ENCODE results near the gene ZNF512B.
A peak's percentile ranks its signal among the peaks of the same experiment; 100 is the strongest.
"Not testable (repeated sequence)": the region's sequence is repeated elsewhere in the genome, so short reads cannot be mapped to it uniquely, and the experiment has no call there.

The ZNF512B gene

GRCh38 chr20:63978319-63979228, 8.8 kb upstream of the ZNF512B start:
- peak; percentile 62 to 68 for DNase-seq (ENCODE audit: extremely low read depth in 1 of 2, low read depth in 1 of 2)

GRCh38 chr20:63977739-63978276, 8.1 kb upstream of the ZNF512B start:
- peak; percentile 57 to 75 for DNase-seq (ENCODE audit: extremely low read depth in 1 of 2, low read depth in 1 of 2)

DNA sequence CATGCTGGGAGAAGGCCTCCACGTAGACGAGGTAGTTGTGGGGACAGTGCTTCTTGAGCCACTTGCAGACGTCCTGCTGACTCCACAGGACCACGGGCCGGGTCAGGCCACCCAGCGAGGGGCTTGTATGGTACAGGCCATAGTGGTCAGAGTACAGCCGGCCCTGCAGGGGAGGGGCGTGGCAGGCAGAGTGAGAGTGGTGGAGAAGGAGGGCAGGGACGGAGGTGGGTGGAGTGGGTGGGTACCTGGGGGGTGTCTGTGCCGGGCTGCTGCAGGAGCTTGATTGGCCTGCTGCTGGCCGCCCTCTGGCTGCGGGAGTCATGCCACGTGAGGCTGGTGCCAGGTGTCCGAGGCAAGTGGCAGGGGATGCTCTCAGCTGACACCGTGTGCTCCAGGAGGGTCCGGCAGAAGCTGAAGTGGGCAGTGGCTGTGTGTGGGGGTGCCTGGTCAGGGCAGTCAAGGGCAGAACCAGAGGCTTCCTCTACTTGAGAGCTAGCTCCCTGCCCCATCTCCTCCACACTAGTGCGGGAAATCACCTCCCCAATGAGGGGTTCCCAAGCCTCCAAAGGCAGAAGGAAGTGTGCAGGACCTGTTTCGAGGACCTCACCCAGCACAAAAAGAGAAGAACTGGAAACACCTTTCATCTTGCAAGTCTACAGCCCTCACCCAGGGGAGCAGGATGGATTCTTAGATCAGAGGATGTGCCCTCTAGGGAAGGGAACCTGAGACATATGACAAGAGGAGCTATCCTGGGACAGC, 7.4 kb upstream of the ZNF512B start:
- DNase-seq (ENCODE audit: extremely low read depth in 1 of 2, low read depth in 1 of 2), result no peak

GRCh38 chr20:63976511-63976910, 6.8 kb upstream of the ZNF512B start:
- DNase-seq (ENCODE audit: extremely low read depth in 1 of 2, low read depth in 1 of 2), result not testable (repeated sequence)

DNA sequence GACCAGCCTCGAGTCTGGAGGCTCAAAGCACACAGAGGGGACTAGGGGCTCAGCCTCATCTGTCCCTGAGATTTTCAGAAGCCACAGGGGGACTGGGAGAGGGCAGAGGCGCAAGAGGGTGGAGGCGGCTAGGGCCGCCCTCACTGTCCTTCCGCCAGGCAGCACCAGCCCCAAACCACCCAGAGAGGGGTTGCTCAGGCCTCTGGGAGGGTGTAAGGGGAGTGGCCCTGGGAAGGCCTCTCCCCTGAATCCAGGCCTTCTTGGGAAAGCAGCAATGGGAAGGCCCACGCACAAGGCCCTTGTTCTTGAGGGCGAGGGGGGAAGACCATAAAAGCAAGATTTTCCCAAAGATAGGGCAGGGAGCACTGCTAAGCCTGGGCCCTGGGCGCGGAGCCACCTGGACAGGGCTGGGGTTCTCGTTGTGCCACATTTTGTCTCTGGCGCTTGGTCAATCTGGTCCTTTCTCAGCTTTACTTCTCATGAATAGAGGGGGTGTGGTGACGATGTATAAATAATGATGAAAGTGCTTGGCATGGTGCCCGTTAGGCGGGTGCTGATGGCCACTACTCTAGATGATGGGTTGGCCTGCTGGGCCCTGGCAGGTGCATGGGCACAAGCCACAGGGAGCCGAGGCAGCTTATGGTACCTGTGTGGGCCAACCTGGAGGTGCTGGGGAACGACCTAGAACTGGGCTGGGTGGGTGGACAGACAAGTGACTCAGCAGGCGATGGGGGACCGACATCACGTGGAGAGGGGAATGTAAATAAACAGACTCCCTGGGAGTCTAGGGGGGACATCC, 4.9 kb upstream of the ZNF512B start:
- no peak for DNase-seq (ENCODE audit: extremely low read depth in 1 of 2, low read depth in 1 of 2)

DNA sequence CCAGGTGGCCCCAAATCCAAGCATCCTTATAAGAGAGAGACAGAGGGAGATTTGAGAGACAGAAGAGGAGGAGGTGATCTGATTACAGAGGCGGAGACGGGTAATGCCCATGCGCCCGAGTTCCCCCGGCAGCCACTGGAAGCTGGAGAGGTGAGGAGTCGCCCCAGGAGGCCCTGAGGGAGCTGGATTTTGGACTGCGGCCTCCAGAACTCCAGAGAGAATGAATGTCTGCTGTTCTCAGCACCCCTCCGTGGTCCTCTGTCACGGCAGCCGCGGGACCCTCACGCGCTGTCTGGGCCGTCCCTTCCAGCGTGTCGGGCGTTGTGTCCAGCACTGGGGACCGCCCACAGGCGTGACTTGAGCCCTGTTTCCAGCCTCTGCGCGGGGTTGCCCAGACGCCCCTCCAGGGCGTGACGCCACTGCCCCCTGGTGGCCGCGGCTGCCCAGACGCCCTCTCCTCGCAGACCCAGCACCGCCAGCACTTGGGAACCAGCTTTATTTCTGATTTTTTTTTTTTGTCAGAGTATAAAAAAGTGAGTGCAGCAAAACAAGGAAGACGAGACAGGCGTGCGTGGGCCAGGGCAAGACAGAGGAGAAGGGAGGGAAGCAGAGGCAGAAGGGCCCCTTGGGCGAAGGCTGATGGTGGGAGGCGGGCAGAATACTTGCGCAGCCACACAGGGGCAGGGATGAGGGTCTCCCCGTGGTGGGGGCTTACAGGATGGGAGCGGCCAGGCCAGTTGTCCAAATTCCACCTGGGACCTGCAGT, 4.1 kb upstream of the ZNF512B start:
- DNase-seq (ENCODE audit: extremely low read depth in 1 of 2, low read depth in 1 of 2), result no peak

DNA sequence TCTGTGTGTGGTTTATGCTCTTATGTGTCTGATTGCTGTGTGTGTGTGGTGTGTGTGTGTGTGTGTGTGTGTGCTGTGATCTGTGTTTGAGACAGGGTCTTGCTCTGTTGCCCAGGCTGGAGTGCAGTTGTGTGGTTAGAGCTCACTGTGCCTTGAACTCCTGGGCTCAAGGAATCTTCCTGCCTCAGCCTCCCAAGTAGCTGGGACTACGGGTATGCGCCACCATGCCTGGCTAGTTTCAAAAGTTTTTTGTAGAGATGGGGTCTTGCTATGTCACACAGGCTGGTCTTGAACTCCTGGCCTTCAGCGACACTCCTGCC, 3.4 kb upstream of the ZNF512B start:
- DNase-seq (ENCODE audit: extremely low read depth in 1 of 2, low read depth in 1 of 2), result no peak

- DNase-seq (ENCODE audit: extremely low read depth in 1 of 2, low read depth in 1 of 2), result no peak
Observed at GRCh38 chr20:63972312-63973159, 2.8 kb upstream of the ZNF512B start.

GRCh38 chr20:63971960-63972311, 2.2 kb upstream of the ZNF512B start:
- DNase-seq (ENCODE audit: extremely low read depth in 1 of 2, low read depth in 1 of 2), result not testable (repeated sequence)

- DNase-seq (ENCODE audit: extremely low read depth in 1 of 2, low read depth in 1 of 2), result no peak
Observed at GRCh38 chr20:63970714-63971431, 1.1 kb upstream of the ZNF512B start.

DNA sequence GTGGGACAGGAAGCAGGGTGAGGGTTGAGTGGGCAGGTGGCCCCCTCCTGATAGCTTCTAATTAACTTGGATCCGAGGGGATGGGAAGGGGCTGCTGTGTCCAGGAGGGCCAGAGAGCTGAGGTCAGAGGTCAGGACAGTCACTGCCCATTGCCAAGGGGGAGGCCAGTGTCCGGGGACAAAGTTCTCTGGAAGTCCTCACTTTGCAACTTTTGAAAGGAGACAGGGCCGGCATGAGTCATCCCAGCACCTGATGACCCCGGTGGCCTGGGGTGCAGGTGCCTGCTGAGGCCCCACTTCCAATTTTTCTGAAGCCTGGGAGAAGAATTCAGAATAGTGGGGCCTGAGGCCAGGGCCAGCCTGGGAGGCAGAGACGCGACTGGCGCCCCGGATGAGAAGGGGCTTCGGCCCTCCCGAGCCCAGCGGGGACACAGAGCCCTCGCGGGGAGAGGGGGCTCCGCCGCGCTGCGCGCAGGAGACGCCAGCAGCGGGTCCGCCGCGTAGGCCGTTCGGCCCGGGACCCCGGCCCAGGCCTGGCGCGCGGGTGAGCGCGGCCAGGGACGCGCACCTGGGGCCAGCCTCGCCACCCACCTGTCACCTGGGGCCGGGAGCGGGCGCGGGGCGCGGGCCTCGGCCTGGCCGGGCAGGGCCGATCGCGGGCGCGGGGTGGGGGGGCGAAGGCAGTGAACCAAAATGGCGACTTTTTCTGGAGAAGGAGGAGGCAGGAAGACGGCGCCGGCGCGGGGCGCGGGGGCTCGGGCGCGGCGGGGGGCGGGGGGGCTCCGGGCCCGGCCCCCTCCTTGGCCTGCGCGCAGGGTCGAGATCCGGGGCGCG, 586 bp downstream of the ZNF512B start:
- no peak for DNase-seq (ENCODE audit: extremely low read depth in 1 of 2, low read depth in 1 of 2)

GRCh38 chr20:63968136-63968927, 1.4 kb downstream of the ZNF512B start:
- no peak for DNase-seq (ENCODE audit: extremely low read depth in 1 of 2, low read depth in 1 of 2)

GRCh38 chr20:63967330-63968135, 2.2 kb downstream of the ZNF512B start:
- no peak for DNase-seq (ENCODE audit: extremely low read depth in 1 of 2, low read depth in 1 of 2)

DNA sequence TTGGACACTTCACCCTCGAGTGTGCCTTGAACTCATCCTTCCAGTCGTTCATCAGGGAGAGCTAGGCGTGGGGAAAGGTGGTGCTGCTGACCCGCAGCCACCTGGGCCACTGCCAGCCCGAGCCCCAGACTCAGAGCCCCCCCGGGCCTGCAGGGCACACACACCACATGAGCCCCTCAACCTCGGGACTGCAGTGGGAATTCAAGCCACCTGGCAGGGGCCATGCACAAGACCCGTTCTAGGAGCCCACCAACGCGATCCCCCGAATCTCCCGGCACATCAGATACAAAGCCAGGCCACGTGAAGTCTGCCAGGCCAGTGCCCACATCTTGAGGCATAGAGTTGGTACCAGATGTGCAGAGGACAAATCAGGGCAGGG, 2.8 kb downstream of the ZNF512B start:
- DNase-seq (ENCODE audit: extremely low read depth in 1 of 2, low read depth in 1 of 2), result no peak

- no peak for DNase-seq (ENCODE audit: extremely low read depth in 1 of 2, low read depth in 1 of 2)
Observed at GRCh38 chr20:63966172-63966943, 3.4 kb downstream of the ZNF512B start.

DNA sequence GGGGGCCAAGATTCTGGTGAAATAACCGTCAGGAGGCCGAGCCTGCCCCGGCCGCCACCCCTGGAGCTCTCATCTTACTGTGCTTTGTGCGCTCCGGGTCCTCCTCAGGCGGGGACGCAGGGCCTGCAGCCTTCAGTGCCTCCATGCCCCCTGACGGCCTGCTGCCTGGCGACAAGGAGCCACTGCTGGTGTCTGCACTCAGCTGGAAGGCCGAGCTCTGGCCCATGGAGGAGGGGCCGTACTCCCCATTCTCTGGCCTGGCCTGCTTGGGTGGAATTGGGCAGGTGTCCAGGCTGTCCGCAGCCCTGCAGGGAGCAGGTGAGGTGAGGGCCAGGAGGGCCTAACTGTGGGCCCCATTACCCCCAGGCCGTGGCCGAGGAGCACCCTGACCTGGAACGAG, 5.3 kb downstream of the ZNF512B start:
- DNase-seq (ENCODE audit: extremely low read depth in 1 of 2, low read depth in 1 of 2), result no peak

All from stimulated activated CD8-positive, alpha-beta memory T cell treated with anti-CD3 and anti-CD28 coated beads, Interleukin-7, amount 100 ng/mL, for 48 hours (primary cell).